Testis (tissue), 2 donors: ENCODE results near the gene LRRC8D.

Source experiments
- POLR2A ChIP-seq: fragments of 450-650 bp; IDR thresholded peaks from one replicate; pipeline ENCODE4 v1.6.1; 2017; ENCODE audit warnings: antibody characterized with exemption, mild to moderate bottlenecking, moderate library complexity
- TF ChIP-seq, protein P1 (sequence below), 3 experiments: fragments of 450-650 bp in 2 of 3; fragments of 200-600 bp in 1 of 3; sonication (generic) in 1 of 3; IDR thresholded peaks; one replicate each; pipeline ENCODE4 v1.5.1; 2016 to 2019; ENCODE audit warnings: antibody characterized with exemption in 3 of 3, mild to moderate bottlenecking in 2 of 3, moderate library complexity in 1 of 3

DNA sequence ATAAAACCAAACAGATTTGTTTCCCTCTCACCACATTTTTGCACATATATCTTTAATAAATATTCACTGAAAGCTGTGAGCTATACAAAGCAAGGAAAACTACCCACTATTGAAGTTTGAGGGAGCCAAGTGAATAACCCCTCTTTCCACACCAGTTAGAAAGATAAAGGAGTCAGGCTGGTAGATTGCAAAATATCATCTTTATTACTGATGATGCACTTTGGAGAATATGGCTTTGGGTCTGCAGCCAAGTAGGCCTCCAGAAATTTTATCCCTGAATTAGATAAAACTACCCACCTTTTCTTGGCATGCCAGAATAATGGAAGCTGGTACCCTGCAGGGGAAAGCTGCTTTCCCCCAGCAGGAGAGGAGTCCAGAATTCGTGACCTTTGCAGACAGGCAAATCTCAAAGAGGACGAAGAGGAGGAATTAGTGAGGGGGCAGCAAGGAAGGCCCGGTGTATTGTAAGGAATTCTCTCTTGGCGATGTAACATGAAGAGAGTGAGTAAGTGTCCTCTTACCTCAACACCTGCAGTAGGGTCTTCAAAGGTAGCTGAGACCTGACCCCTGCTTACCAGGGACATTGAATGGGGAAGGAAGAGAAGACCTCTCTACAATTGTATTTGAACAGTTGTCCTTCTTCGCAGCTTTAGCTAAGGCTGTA, 84.7 kb downstream of the LRRC8D start:
- TF ChIP-seq POLR2A: no peak
- TF ChIP-seq, protein P1, sequence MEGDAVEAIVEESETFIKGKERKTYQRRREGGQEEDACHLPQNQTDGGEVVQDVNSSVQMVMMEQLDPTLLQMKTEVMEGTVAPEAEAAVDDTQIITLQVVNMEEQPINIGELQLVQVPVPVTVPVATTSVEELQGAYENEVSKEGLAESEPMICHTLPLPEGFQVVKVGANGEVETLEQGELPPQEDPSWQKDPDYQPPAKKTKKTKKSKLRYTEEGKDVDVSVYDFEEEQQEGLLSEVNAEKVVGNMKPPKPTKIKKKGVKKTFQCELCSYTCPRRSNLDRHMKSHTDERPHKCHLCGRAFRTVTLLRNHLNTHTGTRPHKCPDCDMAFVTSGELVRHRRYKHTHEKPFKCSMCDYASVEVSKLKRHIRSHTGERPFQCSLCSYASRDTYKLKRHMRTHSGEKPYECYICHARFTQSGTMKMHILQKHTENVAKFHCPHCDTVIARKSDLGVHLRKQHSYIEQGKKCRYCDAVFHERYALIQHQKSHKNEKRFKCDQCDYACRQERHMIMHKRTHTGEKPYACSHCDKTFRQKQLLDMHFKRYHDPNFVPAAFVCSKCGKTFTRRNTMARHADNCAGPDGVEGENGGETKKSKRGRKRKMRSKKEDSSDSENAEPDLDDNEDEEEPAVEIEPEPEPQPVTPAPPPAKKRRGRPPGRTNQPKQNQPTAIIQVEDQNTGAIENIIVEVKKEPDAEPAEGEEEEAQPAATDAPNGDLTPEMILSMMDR (IDR thresholded peaks at IDR 0.05): no peak
